ENCODE data around the gene ARHGAP36.

- no peak for TF ChIP-seq CTCF (IDR thresholded peaks at IDR 0.05; ENCODE audit: poor library complexity)
- TF ChIP-seq EZH2phosphoT487 (IDR thresholded peaks at IDR 0.05; ENCODE audit: low read depth, severe bottlenecking, unreplicated experiment) = no peak
Measured at GRCh38 chrX:131136776-131137175, 78.6 kb downstream of the ARHGAP36 start.
